K562 (cell line): ENCODE data around the gene GAA.

ENCODE experiments used
- CBX8 ChIP-seq: fragments of 200-600 bp; sonication (generic); IDR thresholded peaks from 2 replicates; pipeline ENCODE4 v1.6.1; 2012; ENCODE audit warnings: borderline replicate concordance, mixed run types, low read depth, mild to moderate bottlenecking, moderate library complexity, mixed read lengths, low read length, control low read depth, inconsistent platforms; ENCODE audit not compliant: poor library complexity, severe bottlenecking; ENCODE audit errors: extremely low read depth
- NR2C2 ChIP-seq, 2 experiments: fragments of 200-800 bp in 1 of 2; sonication (Bioruptor generic) in 1 of 2; sonication (generic) in 1 of 2; formaldehyde crosslinking in 1 of 2; IDR thresholded peaks; 2 replicates each; pipeline versions ENCODE4 v1.6.1 to v1.8.0; 2016 to 2022; ENCODE audit warnings: mild to moderate bottlenecking in 1 of 2, missing compliant biosample characterization in 1 of 2, missing genetic modification characterization in 1 of 2, missing genetic modification reagents in 1 of 2
- TF ChIP-seq, protein P1 (sequence below): fragments of 450-650 bp; conservative IDR thresholded peaks from 2 replicates; pipeline ENCODE4 v1.6.1; 2016; ENCODE audit warnings: missing genetic modification characterization, low read depth, mild to moderate bottlenecking, control low read depth, missing compliant biosample characterization

DNA sequence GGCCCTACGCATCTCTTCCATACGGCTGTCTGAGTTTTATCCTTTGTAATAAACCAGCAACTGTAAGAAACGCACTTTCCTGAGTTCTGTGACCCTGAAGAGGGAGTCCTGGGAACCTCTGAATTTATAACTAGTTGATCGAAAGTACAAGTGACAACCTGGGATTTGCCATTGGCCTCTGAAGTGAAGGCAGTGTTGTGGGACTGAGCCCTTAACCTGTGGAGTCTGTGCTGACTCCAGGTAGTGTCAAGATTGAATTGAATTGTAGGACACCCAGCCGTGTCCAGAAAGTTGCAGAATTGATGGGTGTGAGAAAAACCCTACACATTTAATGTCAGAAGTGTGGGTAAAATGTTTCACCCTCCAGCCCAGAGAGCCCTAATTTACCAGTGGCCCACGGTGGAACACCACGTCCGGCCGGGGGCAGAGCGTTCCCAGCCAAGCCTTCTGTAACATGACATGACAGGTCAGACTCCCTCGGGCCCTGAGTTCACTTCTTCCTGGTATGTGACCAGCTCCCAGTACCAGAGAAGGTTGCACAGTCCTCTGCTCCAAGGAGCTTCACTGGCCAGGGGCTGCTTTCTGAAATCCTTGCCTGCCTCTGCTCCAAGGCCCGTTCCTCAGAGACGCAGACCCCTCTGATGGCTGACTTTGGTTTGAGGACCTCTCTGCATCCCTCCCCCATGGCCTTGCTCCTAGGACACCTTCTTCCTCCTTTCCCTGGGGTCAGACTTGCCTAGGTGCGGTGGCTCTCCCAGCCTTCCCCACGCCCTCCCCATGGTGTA lies 1.5 kb downstream of the GAA start:
- TF ChIP-seq NR2C2 (CRISPR knock-in tag; IDR thresholded peaks at IDR 0.05) (no peak), NR2C2 (tag; IDR thresholded peaks at IDR 0.05) (no peak), CBX8 (no peak)
- TF ChIP-seq, protein P1, sequence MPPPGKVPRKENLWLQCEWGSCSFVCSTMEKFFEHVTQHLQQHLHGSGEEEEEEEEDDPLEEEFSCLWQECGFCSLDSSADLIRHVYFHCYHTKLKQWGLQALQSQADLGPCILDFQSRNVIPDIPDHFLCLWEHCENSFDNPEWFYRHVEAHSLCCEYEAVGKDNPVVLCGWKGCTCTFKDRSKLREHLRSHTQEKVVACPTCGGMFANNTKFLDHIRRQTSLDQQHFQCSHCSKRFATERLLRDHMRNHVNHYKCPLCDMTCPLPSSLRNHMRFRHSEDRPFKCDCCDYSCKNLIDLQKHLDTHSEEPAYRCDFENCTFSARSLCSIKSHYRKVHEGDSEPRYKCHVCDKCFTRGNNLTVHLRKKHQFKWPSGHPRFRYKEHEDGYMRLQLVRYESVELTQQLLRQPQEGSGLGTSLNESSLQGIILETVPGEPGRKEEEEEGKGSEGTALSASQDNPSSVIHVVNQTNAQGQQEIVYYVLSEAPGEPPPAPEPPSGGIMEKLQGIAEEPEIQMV, result no peak
